Superior temporal gyrus (tissue), 1 donor: ENCODE measurements around the gene GALNT15.

Experiments
- DNase-seq: peaks from one replicate; pipeline ENCODE4 v3.0.0-alpha.2; 2016; ENCODE audit errors: extremely low spot score

GALNT15 gene

DNA sequence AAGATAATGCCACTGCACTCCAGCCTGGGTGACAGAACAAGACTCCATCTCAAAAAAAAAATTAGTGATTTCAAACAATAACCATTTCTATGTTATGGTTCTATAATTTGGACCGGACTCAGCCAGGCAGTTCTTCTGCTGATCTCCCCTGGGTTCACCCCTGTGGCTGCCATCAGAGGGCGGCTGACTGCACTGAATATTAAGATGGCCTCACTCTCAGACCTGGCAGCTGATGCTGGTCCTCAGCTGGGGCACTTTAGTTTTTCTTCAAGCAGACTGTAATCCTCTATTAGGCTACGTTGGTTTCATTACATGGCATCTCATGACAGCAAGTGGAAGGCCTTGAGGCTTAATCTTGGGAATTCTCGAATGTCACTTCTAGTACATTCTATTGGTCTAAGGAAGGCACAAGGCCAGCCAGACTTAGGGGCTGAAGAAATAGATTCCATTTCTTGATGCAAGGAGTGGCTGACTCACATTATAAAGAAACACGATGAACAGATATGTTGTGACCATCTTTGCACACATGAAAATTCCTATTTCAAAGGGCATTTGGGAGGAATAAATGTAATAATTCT lies 12.8 kb downstream of the GALNT15 start:
- DNase-seq = no peak

DNA sequence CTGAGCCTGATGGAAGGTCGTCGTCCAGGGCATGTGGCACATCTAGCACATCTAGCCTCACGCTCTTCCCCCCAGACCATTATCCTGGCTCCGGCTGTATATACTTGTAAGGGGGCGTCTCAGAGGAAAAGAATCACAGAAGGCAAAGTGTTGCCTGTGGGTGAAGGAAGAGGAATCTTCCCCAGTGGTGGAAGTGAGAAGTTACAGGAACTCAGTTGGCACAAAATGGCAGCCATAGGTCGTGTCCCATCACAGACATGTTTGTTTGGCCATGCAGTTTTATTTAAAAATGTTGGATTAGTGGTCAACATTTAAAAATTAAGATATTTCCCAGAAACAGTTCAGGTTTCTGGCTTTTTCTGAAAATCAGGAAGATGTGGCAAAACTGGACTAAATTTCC lies 13.6 kb downstream of the GALNT15 start:
- DNase-seq = no peak

DNA sequence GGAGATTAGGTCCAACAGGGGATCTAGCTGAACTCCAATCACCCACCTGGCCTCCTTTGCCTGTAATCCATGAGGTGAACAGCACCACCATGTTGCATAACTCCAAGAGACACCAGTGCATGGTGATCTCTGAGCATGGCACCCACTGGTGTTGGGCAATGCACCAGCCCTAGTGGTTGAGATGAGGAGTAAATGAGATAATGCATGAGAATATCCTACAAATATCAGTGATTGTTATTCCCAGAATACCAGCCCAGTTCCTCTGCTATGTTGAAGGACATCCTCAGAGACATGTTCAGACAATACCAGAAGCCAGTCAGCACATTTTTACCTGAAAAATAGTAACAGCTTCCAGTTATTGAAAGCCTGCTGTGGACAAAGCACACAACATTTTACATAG lies 14.7 kb downstream of the GALNT15 start:
- DNase-seq = no peak

DNA sequence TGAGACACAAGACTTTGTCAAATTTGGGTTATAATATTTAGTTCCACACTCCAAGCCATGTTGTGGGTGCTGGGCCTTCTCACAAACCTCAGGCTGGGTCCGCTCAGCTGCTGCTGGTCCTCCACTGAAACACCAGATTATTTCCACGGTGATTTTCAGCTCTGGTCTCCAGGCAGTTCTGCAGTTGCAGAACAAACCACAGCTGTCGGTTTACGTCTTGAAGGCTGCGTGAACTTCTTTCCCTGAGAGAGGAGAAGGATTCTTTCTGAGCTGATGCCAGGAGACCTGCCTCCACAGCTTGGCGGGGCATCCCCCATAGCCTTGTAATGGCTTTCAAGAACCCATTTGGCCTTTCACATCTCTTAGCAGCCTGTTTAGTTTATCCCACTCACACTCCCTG lies 16.2 kb downstream of the GALNT15 start:
- DNase-seq = no peak

DNA sequence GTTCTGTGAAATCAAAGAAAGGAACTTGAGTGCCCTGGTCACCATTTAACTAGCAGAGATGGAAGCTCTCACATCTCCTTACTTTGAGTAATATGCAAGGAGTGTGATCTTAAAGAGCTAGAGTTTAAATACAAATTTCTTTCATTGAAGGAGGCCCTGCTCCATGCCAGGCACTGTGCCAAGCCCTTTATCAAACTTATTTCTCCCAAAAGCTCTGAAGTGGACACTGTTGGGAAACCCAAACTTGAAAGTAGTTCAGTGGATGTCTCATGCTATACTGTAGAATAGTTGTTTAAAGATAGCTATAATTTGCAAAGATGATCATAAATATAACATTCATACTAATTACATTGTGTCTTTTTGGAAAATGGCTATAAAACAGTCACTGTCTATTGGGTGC lies 17.1 kb downstream of the GALNT15 start:
- no peak for DNase-seq

DNA sequence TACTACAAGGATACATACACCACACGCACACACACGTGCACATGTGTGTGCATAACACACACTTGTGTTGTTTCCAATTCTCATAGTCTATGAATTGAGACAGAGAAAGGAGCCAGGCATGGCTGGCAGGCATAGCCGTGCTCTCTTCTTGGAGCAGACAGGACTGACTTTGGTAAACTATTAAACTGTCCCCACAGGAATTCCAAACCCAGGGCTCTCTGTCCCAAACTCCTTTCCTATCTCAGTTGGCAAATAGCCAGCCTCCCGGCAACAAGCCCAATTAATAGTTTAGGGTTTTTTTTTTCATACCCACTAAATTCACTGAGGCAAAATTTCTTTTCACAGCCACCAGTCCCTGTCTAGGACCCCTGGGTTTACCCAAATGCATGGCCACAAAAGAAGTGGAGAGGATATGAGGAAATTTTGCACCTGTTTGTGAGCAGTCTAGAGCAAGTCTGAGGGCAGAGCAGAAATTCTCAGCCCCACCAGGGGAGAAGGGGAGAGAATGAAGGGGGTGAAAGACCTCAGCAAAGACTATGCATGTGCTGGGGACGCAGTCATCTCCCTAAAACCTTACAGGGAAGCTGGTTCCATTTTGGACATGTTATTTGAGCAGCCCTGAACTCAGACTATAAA lies 17.8 kb downstream of the GALNT15 start:
- no peak for DNase-seq

DNA sequence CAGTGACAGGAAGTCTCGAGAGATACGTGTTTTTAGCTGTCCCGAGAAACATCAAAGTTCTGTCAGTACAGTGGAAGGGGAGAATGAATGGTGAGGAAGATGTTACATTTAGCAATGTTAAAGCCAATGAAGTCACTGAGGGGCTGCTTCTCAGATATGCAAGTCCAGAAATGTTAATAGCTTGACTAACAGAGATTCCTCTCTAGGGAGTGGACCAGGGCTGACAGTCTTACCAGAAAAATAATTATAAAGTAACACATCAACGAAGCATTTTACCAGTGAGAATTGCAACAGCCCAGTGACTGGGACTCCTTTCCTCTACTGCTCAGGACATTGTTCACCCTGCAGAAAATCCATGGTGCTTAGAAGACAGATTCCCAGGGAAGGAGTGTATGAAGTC lies 23.9 kb downstream of the GALNT15 start:
- no peak for DNase-seq

DNA sequence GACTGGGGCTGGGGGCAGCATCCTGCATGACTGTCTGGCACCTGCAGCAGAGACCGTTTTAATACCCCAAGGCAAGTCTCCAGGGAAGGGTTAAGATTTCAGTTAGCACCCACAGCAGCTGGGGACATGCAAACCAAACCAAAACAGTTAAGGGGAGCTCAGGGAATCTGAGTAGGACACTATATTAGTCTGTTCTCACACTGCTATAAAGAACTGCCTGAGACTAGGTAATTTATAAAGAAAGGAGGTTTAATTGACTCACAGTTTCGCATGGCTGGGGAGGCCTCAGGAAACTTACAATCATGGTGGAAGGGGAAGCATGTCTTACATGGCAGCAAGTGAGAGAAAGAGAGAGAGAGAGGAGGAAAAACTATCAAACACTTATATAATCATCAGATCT lies 25.3 kb downstream of the GALNT15 start:
- DNase-seq = no peak

DNA sequence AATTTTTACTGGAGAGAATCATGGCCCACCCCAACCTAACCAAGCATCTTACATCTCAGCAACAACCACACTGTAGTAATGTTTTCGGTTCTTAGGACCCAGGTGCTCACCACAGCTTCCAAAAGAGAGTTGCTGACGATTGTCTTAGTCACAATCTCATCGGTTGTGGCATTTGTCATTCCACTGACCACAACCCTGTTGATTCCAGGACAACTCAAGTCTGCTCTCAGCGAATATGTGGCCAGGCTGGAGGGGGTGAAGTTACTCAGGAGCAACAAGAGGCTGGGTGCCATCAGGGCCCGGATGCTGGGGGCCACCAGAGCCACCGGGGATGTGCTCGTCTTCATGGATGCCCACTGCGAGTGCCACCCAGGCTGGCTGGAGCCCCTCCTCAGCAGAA lies 25.9 kb downstream of the GALNT15 start:
- DNase-seq = no peak

DNA sequence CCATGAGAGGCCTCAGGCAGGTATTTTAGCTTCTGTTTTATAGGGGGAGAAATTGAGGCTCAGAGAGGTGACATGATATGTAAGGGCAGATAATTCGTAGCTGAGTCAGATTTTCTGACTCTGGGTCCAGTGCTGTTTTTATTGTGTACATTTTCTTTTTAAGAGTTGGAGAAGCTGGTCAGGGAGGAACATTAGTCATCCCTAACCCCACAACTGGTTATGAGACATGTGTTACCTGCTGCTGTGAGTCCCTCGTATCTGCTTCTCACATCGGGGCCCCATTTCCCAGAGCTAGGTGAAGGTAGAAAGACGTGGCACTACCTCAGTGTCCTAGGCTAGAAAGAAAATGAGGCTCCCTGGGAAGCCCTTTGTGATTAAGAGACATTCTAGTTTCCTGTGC lies 28.6 kb downstream of the GALNT15 start:
- DNase-seq = no peak

DNA sequence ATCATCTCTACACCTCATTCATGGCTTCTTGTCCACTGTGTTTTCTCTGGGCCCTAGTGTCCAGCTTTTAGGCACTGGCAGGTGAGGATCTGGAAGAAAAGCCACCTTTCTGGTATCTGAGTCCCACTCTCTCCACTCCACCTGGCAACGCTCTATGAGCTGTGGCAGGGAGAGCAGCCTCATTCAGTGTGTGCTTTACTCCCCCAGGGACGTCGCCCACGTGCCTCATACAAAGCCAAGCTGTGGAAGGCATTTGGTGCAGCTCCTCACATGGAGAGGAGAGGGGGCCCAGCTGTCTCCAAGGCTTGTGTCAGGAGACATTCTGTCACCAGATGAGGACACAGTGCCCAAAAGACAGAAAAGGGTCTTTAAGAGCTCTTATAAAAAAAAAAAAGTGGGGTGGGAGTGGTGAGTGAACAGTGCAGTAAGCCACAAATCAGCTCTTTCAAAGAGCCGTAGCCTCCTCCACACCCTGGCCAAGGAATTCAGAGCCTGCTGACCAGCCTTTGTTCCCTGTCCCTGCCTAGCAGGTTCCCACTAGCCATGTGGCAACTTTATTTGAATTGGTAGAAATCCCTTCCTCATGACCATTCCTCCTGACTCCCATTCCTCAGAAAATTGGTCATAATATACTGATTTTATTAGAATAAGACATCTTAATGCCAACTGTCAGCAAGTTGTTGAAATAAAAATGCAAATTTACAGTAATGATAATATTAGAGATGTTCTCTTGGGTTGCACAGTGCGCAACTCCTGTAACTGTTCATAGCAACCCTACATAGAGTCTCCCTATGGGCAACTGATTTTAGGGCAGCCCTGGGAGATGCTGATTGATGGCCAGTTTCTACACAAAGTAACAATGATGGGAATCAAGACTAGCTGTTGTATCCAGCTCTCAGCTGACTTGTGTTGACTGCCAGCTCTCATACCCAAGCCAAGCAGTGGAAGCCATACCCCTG lies 29.5 kb downstream of the GALNT15 start:
- DNase-seq = no peak

DNA sequence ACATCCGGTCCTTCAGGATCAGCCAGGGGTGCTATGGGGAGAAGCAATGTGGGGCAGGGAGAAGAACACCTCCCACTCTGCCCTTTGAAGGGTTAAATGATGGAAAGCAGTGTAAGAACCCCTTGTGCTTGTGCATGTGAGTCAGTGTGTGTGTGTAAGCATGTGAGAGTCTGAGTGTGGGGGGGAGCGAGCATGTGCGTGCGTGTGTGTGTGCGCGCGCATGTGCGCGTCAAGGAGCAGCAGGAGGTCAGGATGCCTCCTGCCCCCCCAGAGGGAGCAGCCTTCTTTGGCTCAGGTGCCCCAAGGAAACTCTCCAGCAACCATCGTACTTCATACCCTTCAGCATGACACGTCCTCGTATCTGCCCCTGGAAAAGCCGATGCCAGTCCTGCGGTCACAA lies 30.3 kb downstream of the GALNT15 start:
- no peak for DNase-seq

DNA sequence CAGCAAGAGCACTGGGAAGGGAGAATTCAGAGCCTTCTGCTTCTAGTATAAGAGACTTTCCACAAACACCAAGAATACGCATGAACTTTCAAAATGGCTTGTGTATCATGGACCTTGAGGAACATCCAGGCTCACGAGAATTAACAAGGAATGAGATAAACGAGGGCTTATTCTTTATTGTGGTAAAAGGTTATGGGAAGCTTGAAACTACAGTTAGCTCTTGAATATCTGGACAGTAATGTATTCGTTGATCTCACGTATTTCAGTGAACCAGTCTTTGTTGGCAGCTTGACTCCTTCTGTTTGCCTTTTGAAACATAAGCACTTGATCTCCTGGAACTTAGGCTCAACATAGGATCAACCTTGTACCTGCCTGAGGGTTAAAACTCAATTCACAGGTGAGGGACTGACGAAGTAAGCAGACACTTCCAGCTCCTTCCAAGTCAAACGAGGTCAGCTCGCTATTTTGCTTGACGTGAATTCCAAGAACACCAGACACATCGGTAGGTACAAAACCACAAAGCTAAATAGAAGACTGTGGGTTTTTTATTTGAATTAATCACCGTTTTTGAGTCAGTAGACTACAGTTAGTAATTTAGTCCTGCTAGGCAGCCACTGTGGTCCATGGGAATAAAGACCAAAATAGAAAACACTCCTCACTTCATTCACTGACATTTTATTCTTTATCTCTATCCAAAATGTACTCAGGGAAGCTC lies 30.8 kb downstream of the GALNT15 start:
- DNase-seq = no peak

DNA sequence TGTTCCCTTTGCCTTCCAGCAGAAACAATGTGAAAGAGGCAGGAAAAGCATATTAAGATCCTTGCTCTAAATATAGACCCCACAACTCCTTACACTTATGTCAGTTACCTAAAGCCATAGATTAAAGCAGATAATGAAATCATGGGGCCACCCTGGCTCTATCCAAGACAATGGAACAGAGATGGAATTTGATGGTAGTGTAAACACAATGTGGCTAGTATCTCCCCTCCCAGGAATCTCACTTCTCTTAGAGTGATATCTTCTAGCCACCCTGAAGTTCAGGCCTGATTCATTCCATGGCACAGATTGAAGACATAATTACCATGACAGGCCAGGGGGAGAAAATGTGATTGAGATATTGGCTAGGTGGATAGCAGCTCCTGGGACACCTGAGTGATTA lies 32.6 kb downstream of the GALNT15 start:
- DNase-seq = no peak

DNA sequence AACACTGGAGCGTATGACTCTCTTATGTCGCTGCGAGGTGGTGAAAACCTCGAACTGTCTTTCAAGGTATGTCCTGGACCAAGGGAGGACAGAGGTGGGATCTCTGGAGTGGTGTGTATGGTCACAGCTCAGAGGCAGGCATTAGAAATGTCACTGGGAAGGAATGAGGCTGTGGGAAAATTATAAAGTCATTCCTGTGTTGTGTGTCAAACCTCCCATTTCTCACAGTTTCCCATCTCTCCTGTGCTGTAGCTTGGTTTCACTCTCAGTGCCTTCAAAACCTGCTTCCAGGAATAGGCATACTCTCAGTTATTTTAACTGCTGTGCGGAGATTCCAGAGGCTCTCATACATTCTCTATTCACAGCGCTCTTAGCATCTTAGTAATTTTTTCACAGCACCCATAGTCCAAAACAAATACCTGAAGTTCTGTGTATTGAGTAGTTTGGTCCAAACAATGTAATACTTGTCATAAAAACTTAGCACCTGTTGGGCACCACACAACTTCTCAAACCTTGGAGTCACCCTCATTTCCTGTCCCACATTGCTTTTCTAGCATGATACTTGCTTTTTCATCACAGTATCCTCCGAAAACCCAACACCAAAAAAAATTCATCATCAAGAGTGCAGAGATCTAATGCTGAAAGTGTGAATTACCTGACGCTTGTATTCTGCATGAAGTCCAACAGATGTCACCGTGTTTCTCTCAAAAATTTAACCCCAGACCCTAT lies 36.9 kb downstream of the GALNT15 start:
- no peak for DNase-seq

DNA sequence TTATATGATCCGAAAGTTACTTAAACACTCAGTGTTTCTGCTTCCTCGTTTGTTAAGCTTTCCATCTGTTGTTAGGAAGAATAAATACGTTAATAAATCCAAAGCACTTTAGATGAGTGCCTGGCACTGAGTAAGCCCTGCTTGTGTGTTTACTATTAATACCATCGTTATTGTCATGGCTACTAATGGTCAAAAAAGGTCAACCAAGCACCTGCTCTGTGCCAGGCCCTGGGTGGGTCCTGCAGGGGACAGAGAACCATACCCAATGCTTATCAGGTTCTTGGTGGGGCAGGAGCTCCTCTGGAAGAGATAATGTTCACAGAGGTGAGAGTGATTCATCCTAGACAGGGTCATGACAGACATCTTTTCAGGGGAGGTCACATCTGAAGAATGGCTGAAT lies 39.9 kb downstream of the GALNT15 start:
- DNase-seq = no peak

DNA sequence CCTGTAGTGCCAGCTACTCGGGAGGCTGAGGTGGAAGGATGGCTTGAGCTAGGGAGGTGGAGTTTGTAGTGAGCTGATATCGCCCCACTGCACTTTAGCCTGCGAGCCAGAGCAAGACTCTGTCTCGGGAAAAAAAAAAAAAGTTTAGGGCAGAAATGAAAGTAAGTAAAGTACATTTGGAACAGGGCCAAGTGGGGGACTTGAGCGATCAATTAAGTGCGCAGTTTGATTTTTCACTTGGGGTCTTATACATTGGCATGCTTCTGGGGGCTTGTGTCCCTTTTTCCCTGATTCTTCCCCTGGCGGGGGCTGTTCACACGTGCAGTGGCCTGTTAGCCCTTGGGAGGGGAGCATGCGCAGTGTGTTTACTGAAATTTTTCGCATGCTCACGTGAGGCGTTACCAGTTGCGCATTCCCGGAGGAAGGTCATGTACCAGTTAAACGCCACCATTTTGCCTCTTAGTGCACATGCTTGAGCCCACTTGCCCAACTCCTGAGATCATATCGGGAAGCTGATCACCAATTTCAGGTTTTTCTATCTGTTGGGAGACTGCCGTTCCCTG lies 42.0 kb downstream of the GALNT15 start:
- DNase-seq = no peak

DNA sequence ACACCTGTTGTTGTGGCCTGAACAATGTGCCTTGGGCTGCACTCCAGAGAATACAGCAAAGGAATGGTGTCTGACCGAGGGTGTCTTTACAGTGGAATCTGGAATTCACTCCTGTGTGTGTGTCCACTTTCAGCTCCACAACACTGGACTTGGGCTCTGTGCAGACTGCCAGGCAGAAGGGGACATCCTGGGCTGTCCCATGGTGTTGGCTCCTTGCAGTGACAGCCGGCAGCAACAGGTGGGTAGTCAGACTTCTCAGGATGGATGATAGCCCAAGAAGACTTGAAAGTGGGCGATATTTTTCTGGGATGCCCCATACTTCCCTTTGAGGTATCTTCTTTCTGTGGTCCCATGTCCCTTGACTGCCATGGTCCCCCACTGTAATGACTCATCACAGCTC lies 45.3 kb downstream of the GALNT15 start:
- no peak for DNase-seq

DNA sequence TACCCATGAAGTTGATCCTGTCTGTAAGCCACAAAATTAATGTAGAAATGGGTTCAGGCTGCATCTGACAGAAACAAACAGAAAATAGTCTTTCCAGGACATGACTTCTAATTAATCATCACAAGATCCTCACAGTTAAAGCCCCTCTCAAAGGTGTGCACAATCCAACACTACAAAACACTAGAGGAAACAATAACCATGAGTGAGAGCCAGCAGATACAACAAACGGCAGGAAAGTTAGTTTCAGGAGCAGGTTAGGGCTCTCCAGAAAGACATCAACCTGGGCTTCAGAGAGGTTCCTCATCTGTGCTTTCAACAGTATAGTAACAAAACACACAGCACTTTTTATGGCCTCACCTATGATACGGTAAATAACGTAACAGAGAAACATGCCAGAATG lies 47.5 kb downstream of the GALNT15 start:
- DNase-seq = no peak

DNA sequence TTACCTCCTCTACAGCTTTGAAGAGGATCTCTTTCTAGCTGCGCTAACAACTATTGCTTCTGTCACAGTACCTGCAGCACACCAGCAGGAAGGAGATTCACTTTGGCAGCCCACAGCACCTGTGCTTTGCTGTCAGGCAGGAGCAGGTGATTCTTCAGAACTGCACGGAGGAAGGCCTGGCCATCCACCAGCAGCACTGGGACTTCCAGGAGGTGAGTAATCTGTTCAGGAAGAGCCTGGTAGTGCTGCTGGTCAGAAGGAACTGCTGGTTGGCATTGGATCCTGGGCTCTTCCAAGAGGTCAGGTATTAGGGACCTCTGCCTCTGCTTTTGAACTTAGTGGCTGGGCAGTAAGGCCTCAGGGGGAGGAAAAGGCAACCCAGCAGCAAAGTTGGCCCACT lies 48.1 kb downstream of the GALNT15 start:
- no peak for DNase-seq

DNA sequence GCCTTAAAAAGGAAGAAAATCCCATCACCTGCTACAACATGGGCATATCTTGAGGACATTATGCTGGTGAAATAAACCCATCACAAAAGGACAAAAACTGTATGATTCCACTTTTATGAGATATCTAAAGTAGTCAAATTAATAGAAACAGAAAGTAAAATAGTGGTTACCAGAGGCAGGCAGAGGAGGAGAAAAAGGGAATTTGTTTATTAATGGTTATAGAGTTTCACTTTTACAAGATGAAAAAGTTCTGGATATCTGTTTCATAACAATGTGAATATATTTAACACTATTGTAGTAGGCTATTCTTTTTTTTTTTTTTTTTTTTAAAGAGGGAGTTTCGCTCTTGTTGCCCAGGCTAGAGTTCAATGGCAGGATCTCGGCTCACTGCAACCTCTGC lies 49.8 kb downstream of the GALNT15 start:
- DNase-seq = no peak
